ENCODE data around the gene HTR1A. TPM values are rescaled to one million over a fixed set of nuclear protein-coding genes. Genes with fewer than 3 reads are reported as not detected.

Gene HTR1A
- total RNA-seq, 1 experiment from 2014 or later, result not detected

GRCh38 chr5:63916786-63917185 is 45.5 kb downstream of the HTR1A start:
- in situ Hi-C loops (cut with HindIII; ENCODE audit: low pct_unique_long_range_greater_than_20kb, low sequenced_read_pairs), result no loop called here

GRCh38 chr5:63911871-63912270 is 50.4 kb downstream of the HTR1A start:
- in situ Hi-C loops (cut with HindIII; ENCODE audit: low pct_unique_long_range_greater_than_20kb, low sequenced_read_pairs), result no loop called here
- no peak for DNase-seq (ENCODE audit: low read depth)

More at GRCh38 chr5:63916786-63917185, 45.5 kb downstream of the HTR1A start:
- DNase-seq (ENCODE audit: low read depth), result peak; percentile 2

Other genes with a start within 250 kb of the HTR1A start
- gene RNF180, start 203.4 kb upstream of the HTR1A start, total RNA-seq (2014; rRNA removed; shearing (Covaris generic); ENCODE audit: low replicate concordance), result not detected in 2 replicates

Data from Caki2 (cell line).